NCI-H1105 (cell line): Measurements from ENCODE around the gene KRT6A.
"Not testable (repeated sequence)": the region's sequence is repeated elsewhere in the genome, so short reads cannot be mapped to it uniquely, and the experiment has no call there.

Experiments
- DNase-seq: peaks from one replicate; lab custom pipeline; 2025; lab: John Stamatoyannopoulos, UW

The KRT6A gene

DNA sequence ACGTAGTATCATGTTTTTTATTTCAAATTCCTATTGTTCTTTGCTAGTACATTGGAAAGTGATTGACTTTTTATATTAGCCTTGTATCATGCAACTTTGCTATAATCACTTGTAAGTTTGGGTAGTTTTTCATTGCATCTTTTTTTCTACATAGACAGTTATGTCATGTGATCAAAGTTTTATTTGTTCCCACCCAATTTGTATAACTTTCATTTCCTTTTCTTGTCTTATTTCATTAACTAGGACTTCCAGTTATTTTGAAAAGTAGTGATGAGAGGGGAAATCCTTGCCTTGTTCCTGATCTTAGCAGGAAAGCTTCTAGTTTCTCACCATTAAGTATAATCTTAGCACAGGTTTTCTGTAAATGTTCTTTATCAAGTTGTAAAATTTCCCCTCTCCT lies 9.8 kb upstream of the KRT6A start:
- no peak for DNase-seq

DNA sequence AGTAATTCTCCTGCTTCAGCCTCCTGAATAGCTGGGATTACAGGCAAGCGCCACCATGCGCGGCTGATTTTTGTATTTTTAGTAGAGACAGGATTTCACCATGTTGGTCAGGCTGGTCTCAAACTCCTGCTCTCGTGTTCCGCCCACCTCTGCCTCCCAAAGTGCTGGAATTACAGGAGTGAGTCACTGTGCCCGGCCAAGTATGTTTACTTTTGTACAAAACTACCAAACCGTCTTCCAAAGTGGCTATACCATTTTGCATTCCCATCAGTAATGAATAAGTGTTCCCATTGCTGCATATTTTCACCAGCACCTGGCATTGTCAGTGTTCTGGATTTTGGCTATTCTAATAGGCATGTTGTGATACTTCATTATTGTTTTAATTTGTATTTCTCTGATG lies 8.4 kb upstream of the KRT6A start:
- DNase-seq, result no peak

DNA sequence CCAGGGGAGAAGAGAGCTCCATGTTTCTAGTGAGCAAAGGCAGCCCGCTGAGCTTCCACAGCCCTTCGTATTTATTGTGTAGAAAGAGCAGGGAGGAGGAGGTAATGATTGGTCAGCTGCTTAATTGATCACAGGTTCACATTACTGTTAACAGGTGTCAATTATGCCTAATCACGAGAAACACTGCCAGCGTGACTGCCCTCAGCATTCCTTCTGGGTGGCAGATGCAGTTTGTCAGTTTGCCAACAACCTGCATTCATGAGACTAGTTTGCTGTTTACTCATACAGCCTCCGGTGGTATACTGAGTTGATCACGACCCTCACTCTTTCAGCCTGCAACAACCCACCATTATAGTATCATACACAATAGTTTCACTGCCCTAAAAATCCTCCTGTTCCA lies 7.5 kb upstream of the KRT6A start:
- not testable (repeated sequence) for DNase-seq

DNA sequence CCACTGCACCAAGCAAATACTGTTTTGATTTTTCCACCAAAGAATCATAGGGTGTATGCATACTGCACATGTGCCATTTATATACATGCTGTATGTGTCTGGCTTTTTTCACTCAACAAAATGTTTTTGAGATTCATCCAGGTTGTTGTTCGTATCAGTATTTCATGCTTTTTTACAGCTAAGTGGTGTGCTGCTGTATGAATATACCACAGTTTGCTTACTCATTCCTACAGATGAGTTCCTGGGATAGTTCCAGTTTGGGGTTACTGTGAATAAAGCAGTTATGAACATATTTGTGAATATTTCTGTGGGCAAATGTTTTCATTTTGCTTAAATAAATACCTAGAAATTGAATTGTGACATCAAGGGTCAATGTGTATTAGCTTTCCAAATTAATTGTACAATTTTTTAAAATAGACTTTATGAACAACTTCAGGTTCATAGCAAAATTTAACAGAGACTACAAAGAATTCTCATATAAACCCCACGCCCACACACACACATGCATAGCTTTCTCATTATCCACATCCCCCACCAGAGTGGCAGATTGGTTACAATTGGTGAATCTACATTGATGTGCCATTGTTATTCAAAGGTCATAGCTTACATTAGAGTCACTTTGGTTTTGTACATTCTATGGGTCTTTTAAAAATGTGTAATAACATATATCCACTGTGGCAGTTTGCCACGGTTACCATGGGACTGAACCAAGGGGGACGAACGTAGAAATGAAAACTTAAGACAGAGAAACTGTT lies 6.9 kb upstream of the KRT6A start:
- no peak for DNase-seq

DNA sequence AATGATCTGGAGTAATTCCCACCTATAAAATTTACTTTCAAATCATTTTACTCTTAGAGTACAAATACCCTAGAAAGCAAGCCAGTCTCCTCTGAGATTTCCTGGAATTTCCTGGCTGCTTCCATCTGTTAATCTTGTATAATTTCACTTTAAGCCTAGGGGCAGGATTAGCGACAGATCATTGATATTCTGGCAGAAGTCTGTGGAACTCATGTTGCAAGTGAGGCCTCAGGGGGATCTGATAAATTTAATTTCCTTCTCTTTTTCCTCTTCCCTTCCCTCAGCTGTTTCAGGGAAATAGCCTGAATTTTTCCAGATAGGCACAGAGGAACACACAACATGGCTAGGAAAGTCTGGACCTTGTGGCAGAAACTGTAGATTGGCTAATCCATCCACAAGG lies 5.9 kb upstream of the KRT6A start:
- no peak for DNase-seq

DNA sequence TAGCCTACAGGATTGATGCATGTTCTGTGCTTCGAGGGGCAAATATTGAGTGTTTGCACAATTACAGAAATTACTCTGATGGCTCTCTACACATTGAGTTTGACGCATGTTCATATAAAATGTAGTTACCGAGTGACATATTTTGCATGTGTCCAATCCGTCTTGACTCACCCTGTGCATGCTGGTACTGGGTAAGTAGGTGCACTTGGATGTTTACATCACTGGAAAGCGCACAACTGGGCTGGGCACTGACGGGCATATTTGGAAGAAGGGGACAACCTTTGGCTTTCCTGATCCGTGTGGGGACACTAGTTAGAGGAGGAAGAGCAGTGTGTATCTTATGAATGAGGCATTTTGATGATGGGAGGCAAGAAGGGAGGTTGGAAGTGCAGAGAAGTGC lies 4.9 kb upstream of the KRT6A start:
- no peak for DNase-seq

DNA sequence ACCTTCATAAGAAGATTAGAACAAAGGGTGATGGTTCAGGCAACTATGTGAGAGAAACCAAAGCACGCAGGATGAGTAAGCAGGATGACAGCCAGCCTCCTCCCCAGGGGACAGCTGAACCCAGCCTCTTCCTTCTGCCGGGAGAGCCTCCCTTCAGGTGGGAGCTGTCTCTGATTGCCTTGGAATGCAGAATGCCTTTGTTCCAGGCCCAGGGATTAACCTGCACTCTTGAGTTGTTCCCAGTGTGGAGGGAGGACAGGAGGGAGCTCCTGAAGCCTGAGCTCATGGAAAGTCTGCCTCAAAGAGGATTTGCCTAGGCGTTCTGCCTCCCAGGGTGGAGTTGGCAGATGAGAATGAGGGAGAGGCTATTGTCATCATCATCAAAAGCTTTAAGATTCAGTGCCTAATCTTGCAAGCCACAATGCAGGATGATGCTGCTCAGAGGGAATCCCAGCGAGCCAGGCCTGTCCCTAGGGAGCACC lies 3.6 kb upstream of the KRT6A start:
- DNase-seq, result no peak

DNA sequence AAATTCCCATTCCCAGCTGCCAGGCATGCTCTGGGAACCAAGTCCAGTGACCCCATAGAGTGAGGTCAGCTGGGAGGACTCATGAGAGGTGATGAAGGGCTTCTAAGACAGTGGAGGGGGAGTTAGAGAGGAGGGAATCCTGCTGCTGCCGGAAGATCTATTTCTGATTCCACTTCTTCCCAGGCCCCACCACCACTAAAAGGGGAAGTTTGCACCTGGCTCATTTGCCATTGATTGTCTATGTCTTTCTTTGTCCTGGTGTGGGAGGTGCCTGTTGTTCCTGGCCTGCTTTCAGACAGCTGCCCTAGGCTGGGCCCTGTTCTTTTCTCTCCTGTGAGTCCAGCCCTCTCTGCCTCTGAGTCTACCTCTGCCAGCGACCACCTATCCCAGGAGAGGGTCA lies 3.0 kb upstream of the KRT6A start:
- peak; percentile 48 for DNase-seq

DNA sequence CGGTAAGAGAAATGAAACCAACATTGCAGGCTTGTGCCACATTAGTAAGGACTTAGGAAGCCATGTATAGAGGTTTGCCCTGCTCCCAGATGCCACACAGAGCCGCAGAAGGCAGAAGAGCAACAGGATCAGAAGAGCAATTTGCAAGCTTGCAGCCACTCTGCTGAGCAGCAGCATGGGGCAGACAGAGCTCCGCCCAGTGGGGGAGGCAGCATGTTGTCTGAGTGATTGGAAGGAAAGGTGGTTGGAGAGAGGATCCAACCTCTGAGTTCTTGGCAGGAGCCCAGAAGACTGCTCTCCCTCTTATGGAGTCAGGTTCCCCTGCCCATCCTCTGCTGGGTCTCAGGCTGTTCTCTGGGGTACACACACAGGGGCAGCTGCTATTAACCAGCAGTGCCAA lies 2.3 kb upstream of the KRT6A start:
- DNase-seq, result peak; percentile 80

DNA sequence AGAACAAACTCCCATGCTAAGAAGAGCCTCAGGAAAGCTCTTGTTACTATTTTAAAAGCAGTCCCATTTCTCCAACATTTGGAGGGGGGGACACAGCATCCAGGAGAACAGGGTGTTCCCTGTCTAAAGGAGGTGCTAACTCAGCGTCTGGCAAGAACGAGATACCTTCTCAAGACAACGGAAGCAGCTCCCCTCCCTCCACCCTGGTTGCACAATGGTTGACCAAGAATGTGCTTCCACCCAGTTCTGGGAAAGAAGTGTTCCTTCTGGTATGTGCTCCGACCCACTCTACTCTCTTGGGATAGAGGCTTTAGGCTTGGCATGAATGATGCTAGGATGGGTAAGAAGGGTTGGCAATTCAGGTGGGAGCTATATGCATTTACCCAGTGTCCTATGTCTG lies 1.5 kb upstream of the KRT6A start:
- DNase-seq, result no peak

DNA sequence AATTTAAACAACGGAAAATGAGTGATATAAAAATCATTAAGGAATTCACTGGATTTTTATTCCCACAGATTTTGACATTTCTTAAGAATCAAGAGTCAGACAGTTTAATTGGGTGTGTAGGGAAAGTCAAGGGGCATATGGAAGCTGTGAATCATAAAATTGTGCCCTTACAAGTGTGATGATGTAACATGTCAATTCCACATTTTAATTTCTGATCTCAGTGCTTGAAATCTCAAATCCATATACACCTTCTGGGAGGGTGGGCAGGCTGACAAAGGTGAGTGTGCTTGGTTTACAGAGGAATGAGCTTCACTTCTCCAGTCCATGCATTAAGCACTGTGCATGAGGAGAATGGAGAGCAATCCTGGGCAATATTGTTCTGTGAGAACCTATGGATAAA lies 1.0 kb upstream of the KRT6A start:
- no peak for DNase-seq

DNA sequence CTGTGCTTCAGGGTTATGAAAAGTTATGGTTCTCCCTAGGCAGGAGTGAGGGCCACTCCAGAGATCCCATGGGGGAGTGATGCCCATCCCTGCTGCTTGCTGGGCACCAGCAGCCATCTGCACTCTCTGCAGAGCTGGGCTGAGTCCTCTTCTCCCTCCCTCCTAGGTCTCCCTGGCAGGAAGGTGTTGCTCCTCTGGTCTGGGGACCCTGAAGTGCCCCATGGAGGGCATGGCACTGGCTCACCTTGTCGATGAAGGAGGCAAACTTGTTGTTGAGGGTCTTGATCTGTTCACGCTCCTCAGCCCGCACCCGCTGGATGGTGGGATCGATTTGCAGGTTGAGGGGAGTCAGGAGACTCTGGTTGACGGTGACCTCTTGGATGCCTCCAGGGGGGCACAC lies 652 bp downstream of the KRT6A start:
- DNase-seq, result not testable (repeated sequence)

DNA sequence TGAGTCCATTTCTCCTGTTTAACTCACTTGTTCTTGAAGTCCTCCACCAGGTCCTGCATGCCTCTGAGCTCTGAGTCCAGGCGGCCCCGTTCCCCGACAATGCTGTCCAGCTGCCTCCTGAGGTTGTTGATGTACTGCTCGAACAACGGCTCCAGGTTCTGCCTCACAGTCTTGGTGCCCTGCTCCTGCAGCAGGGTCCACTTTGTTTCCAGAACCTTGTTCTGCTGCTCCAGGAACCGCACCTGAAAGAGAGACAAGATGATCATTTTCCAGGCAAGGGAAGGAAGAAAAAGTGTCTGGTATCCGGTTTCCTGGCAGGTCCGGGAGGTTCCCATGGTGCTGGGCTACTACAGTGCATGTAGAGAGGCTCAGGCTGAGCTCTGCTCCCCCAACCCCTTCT lies 1.6 kb downstream of the KRT6A start:
- not testable (repeated sequence) for DNase-seq

DNA sequence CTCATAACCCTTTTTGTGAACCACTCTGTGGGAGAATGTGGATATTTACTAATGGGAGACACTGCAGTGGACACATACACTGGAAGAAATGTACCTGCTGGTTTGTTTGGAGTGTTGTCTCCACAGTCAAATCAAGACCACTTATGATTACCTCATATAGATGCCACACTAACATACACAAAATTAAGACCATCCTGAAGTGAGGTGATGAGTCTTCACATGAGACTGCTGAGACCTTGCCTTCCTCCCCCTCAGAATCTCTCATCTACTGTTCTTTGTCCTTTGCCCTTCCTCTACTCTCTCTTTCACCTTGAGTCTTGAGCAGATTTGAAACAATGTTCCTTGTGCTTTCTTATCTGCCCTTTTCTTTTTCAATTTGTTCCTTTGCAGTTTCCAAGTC lies 4.3 kb downstream of the KRT6A start:
- DNase-seq, result no peak

DNA sequence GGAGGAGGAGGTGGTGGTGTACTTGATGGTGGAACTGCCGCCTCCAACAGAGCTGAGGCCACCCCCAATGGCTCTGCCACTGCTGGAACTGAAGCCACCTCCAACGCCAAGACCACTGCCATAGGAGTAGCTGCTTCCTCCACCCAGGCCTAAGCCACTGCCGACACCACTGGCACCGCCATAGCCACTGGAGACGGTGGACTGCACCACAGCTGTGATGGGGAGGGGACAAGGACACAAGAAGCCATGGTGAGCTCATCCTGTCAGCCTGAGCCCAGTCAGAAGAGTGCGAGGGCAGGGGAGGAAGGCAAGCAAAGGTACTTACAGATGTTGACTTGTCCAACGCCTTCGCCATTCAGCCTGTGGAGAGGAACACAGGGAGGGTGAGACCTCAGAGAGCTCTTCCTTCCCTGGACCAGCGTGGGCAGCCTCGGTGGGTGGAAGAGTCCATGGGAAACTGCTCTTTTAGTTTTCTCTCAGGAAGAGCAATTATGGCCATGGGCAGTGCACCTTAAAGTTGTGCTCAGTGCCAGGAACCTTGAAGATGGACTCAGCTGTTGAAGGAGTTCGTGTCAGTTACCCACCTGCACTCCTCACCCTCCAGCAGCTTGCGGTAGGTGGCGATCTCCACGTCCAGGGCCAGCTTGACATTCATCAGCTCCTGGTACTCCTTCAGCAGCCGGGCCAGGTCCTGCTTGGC lies 5.2 kb downstream of the KRT6A start:
- DNase-seq, result not testable (repeated sequence)

DNA sequence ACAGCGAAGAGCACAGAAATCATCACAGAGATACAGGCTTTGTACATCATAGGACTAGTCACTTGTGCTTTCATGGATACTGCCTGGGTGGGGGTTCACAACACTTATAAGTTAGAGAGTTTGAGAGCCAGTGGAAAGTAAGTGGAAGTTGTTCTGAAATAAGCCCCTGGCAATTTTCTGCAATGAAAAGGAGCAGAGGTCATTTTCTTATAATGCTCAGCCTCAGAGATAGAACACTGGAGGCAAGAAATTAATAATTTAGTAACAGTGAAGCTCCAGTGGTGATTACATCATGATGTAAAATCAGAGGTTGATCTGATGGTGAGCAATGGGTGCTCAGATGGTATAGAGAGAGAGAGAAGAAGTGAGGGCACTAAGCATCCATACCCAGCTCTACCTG lies 5.8 kb downstream of the KRT6A start:
- DNase-seq, result no peak

DNA sequence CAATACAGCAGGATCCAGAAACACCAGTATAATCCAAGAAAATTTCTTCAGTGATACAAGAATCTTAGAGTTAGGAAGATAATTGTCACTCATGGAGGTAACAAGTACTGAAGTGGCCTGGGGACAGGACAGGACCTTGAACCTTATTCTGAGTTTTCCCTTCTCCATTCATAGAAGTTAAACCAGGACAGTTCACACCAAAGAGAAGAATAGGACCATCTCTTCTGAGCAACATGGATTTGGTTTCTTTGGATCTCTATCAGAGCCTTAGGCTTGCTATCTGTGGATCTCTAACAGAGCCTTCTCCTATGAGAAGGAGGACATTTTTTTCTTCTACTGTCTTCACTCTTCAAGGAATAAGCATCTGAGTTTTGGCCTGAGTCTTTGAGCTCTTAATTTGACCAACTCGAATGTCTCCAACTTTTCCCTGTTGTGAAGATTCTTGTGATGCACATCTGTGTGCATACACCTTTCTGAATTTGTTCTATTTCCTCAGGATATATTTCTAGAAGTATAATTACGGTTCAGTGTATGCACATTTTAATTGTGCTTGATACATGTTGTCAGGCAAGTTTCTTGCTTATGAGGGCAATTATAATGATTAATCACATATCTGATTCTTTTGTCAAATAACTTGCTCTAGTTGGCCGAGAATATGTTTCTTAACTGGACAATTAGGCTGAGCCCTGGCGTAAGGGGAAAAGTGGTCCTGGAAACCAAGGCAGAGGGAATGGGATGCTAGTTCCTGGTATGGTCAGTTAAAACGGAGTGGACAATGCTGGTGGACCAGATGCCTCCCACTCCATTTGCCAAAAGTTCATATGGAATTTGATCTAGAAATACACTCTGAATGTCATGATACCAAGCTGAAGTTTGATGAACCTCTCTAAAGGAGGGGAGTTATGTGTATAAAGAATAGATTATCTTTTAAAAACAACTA lies 6.6 kb downstream of the KRT6A start:
- DNase-seq, result no peak

DNA sequence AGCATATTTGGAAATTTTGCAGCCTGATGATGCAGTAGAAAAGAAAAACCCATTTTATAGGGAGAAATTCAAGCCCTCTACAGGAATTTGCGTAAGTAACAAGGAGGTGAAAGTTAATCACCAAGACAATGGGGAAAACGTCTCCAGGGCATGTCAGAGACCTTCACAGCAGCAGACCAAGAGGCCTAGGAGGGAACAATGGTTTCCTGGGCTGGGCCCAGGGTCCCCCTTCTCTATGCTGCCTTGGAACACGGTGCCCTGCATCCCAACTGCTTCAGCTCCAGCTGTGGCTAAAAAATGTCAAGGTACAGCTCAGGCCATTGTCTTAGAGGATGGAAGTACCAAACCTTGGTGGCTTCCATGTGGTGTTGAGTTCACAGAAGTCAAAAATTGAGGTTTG lies 13.0 kb downstream of the KRT6A start:
- DNase-seq, result no peak

DNA sequence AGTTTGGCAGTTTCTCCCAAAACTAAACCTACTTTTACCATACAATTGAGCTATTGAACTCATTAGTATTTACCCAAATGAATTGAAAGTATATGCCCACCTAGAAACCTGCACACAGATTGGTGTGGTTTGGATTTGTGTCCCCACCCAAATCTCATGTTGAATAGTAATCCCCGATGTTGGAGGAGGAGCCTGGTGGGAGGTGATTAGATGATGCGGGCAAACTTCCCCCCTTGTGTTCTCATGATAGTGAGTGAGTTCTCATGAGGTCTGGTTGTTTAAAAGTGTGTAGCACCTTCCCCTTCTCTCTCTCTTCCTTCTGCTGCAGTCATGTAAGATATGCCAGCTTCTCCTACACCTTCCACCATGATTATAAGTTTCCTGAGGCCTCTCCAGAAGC lies 15.4 kb downstream of the KRT6A start:
- no peak for DNase-seq

DNA sequence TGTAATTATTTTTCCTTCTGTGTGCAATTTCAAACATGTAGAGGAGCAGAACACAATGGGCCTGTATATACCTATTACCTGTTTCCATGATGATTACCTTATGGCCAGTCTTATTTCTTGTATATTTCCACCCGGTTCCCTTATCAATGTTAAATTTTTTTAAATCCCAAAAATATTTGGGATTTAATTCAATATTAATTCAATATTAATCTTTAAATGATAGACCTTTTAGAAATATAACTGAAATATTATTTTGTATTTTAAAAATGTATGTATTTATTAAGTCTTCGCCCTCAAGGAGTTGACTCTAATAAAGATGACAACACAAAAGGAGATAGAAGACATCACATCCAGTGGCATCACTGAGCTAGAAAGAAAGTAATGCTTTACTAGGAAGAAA lies 18.8 kb downstream of the KRT6A start:
- no peak for DNase-seq

DNA sequence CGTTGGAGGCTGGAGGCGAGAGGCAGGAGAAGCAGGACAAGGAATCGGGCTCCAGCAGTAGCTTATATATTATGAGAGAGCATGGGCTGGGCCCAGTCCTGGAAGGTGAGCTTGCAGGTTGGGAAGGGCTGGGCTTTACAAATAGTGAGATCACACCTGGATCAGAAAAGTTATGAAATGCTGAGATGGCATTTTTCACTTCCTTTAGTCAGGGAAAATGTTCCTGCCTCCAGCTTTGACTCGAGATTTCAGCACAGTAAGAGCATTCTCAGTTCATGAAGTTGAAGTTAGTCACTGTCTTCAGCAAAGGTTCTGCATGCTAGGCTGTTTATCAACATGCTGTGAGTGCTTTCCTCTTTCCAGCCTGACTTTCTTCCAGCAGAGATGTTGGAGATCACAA lies 19.3 kb downstream of the KRT6A start, which contains the start of gene KRT6C:
TSS of gene KRT6C (minus strand) at position 38 of the 400 bp plus-strand sequence. CDS start 68 bp downstream, outside the sequence.
- DNase-seq, result no peak

DNA sequence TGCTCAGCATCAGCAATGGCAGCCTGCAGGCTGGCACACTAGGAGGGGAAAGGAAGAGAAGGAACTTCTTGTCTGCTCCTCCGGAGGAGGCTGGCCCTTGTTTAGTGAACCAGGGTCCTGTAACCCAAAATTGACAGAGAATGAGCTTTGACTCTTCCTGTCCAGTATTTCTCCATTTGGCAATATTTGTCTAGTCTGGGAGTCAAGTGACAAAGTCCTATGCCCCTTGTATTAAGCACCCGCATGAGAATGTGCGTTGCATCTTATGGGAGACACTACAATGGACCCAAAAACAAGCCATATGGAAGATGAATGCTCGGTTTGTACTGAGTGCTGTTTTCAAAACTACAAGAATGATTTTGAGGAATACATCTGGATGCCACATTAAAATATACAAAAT lies 23.2 kb downstream of the KRT6A start:
- DNase-seq, result no peak
